SIG-M5 treated with dmso at 0.1 percent for 504 hours (cell line): ENCODE data around the gene GPC3.

Experiments
- DNase-seq: peaks from one replicate; lab custom pipeline; 2025; ENCODE audit not compliant: unreplicated experiment; lab: John Stamatoyannopoulos, UW

The GPC3 gene

GRCh38 chrX:133929836-133930464 is 55.4 kb downstream of the GPC3 start:
- no peak for DNase-seq

- no peak for DNase-seq
Observed at GRCh38 chrX:133928365-133928764, 57.0 kb downstream of the GPC3 start.

- DNase-seq: no peak
Observed at GRCh38 chrX:133926809-133927208, 58.6 kb downstream of the GPC3 start.

GRCh38 chrX:133926099-133926498 is 59.3 kb downstream of the GPC3 start:
- DNase-seq: no peak

GRCh38 chrX:133924548-133924947 is 60.8 kb downstream of the GPC3 start:
- DNase-seq: no peak

- DNase-seq: no peak
Observed at GRCh38 chrX:133923548-133923947, 61.8 kb downstream of the GPC3 start.

- no peak for DNase-seq
Observed at GRCh38 chrX:133923113-133923512, 62.3 kb downstream of the GPC3 start.

GRCh38 chrX:133922390-133922771 is 63.0 kb downstream of the GPC3 start:
- DNase-seq: no peak

GRCh38 chrX:133921764-133922389 is 63.5 kb downstream of the GPC3 start:
- DNase-seq: peak; percentile 3

GRCh38 chrX:133921086-133921485 is 64.3 kb downstream of the GPC3 start:
- no peak for DNase-seq

- no peak for DNase-seq
Observed at GRCh38 chrX:133918361-133918771, 67.0 kb downstream of the GPC3 start.

GRCh38 chrX:133916984-133917722 is 68.2 kb downstream of the GPC3 start:
- DNase-seq: no peak

- DNase-seq: no peak
Observed at GRCh38 chrX:133913658-133914388, 71.6 kb downstream of the GPC3 start.

- no peak for DNase-seq
Observed at GRCh38 chrX:133913009-133913408, 72.4 kb downstream of the GPC3 start.

GRCh38 chrX:133911825-133912495 is 73.4 kb downstream of the GPC3 start:
- no peak for DNase-seq

- DNase-seq: no peak
Observed at GRCh38 chrX:133910539-133910938, 74.9 kb downstream of the GPC3 start.

GRCh38 chrX:133909888-133910287 is 75.5 kb downstream of the GPC3 start:
- DNase-seq: no peak

- DNase-seq: no peak
Observed at GRCh38 chrX:133908223-133908955, 77.0 kb downstream of the GPC3 start.

GRCh38 chrX:133907606-133908005 is 77.8 kb downstream of the GPC3 start:
- no peak for DNase-seq

GRCh38 chrX:133905305-133905704 is 80.1 kb downstream of the GPC3 start:
- no peak for DNase-seq
